ENCODE measurements around the gene COL23A1.

The COL23A1 gene

GRCh38 chr5:178222292-178222691, 367.9 kb downstream of the COL23A1 start:
- H3K4me1 Mint-ChIP-seq, result peaks cover 20% of the 10 kb centered on the region
- TF ChIP-seq CTCF (IDR thresholded peaks at IDR 0.05), result no peak
- no peak for DNase-seq
- peaks cover 4% of the 10 kb centered on the region for H3K27me3 Mint-ChIP-seq (ENCODE audit: low read depth, poor library complexity)
- H3K4me3 Mint-ChIP-seq, result no peak overlapping the region
- H3K9me3 Mint-ChIP-seq, result no peaks in the 10 kb centered on the region
- H3K27ac Mint-ChIP-seq, result no peak overlapping the region
- H3K36me3 Mint-ChIP-seq (ENCODE audit: low read depth), result peaks cover 71% of the 10 kb centered on the region

GRCh38 chr5:178221853-178222252, 368.3 kb downstream of the COL23A1 start:
- Mint-ChIP-seq H3K27ac (peak overlapping the region; percentile 89), H3K9me3 (no peaks in the 10 kb centered on the region), H3K36me3 (ENCODE audit: low read depth) (peaks cover 71% of the 10 kb centered on the region), H3K4me3 (no peak overlapping the region), H3K4me1 (peaks cover 20% of the 10 kb centered on the region), H3K27me3 (ENCODE audit: low read depth, poor library complexity) (peaks cover 4% of the 10 kb centered on the region)
- DNase-seq, result no peak
- TF ChIP-seq CTCF (IDR thresholded peaks at IDR 0.05), result no peak

GRCh38 chr5:178221282-178221681, 368.9 kb downstream of the COL23A1 start:
- Mint-ChIP-seq H3K4me3 (no peak overlapping the region), H3K4me1 (peaks cover 20% of the 10 kb centered on the region), H3K27ac (peak overlapping the region; percentile 89), H3K36me3 (ENCODE audit: low read depth) (peaks cover 71% of the 10 kb centered on the region), H3K27me3 (ENCODE audit: low read depth, poor library complexity) (peaks cover 4% of the 10 kb centered on the region), H3K9me3 (no peaks in the 10 kb centered on the region)
- TF ChIP-seq CTCF (IDR thresholded peaks at IDR 0.05), result no peak
- DNase-seq, result no peak

GRCh38 chr5:178218827-178219226, 371.4 kb downstream of the COL23A1 start:
- H3K4me3 Mint-ChIP-seq, result no peak overlapping the region
- no peak overlapping the region for H3K27ac Mint-ChIP-seq
- peaks cover 6% of the 10 kb centered on the region for H3K27me3 Mint-ChIP-seq (ENCODE audit: low read depth, poor library complexity)
- H3K9me3 Mint-ChIP-seq, result no peaks in the 10 kb centered on the region
- TF ChIP-seq CTCF (IDR thresholded peaks at IDR 0.05), result no peak
- no peak for DNase-seq
- H3K36me3 Mint-ChIP-seq (ENCODE audit: low read depth), result peaks cover 66% of the 10 kb centered on the region
- peaks cover 10% of the 10 kb centered on the region for H3K4me1 Mint-ChIP-seq

GRCh38 chr5:178218237-178218776, 371.9 kb downstream of the COL23A1 start:
- Mint-ChIP-seq H3K27ac (no peak overlapping the region), H3K27me3 (ENCODE audit: low read depth, poor library complexity) (peaks cover 7% of the 10 kb centered on the region), H3K9me3 (no peaks in the 10 kb centered on the region), H3K36me3 (ENCODE audit: low read depth) (peaks cover 71% of the 10 kb centered on the region), H3K4me3 (no peak overlapping the region), H3K4me1 (peaks cover 5% of the 10 kb centered on the region)
- TF ChIP-seq CTCF (IDR thresholded peaks at IDR 0.05), result no peak
- DNase-seq, result no peak

GRCh38 chr5:178216779-178217178, 373.4 kb downstream of the COL23A1 start:
- H3K36me3 Mint-ChIP-seq (ENCODE audit: low read depth), result peaks cover 64% of the 10 kb centered on the region
- H3K27me3 Mint-ChIP-seq (ENCODE audit: low read depth, poor library complexity), result peaks cover 6% of the 10 kb centered on the region
- H3K4me1 Mint-ChIP-seq, result no peaks in the 10 kb centered on the region
- H3K9me3 Mint-ChIP-seq, result no peaks in the 10 kb centered on the region
- no peak for DNase-seq
- no peak for TF ChIP-seq CTCF (IDR thresholded peaks at IDR 0.05)
- H3K4me3 Mint-ChIP-seq, result no peak overlapping the region
- no peak overlapping the region for H3K27ac Mint-ChIP-seq

Measured in nephron progenitor cell (in vitro differentiated cells).